MCF 10A (cell line): Measurements from ENCODE around the gene SERTAD4. TPM values are rescaled to one million over a fixed set of nuclear protein-coding genes. Genes with fewer than 3 reads are reported as not detected.
"Not testable (repeated sequence)": the region's sequence is repeated elsewhere in the genome, so short reads cannot be mapped to it uniquely, and the experiment has no call there.

Experiments
- BruUV-seq: library from RNA; stranded (reverse); fragments of 400-500 nt; replicated peaks from 2 replicates; lab custom pipeline; 2021; lab: Mats Ljungman, UMichigan
- CTCF ChIA-PET: fragments of 300-600 bp; sonication (Branson Sonifier 250); formaldehyde crosslinking; extraction: SDS; loops from one replicate; lab custom pipeline; 2021; ENCODE audit warnings: antibody characterized with exemption, inconsistent platforms; lab: Yijun Ruan, JAX
- POLR2A ChIA-PET: fragments of 300-600, 350-650 bp; sonication (Branson Sonifier 250); formaldehyde crosslinking; extraction: SDS; loops from one replicate; lab custom pipeline; 2020; ENCODE audit warnings: antibody characterized with exemption, inconsistent platforms; lab: Yijun Ruan, JAX
- DNase-seq: peaks from one replicate; pipeline ENCODE4 v3.0.0-alpha.2; 2018; ENCODE audit not compliant: unreplicated experiment
- H3K27ac Mint-ChIP-seq: one replicate; pipeline ENCODE4 v1.8.0; 2022; ENCODE audit warnings: mild to moderate bottlenecking, low read depth, mixed read lengths; ENCODE audit not compliant: unreplicated experiment
- H3K27me3 Mint-ChIP-seq: one replicate; pipeline ENCODE4 v1.8.0; 2022; ENCODE audit warnings: mixed read lengths; ENCODE audit not compliant: insufficient read depth, unreplicated experiment
- H3K36me3 Mint-ChIP-seq: one replicate; pipeline ENCODE4 v1.8.0; 2022; ENCODE audit warnings: mild to moderate bottlenecking, moderate library complexity, mixed read lengths; ENCODE audit not compliant: insufficient read depth, unreplicated experiment
- H3K4me1 Mint-ChIP-seq: one replicate; pipeline ENCODE4 v1.8.0; 2022; ENCODE audit warnings: mixed read lengths; ENCODE audit not compliant: insufficient read depth, unreplicated experiment
- H3K4me3 Mint-ChIP-seq: one replicate; pipeline ENCODE4 v1.8.0; 2022; ENCODE audit warnings: mild to moderate bottlenecking, moderate library complexity, mixed read lengths; ENCODE audit not compliant: unreplicated experiment
- H3K9me3 Mint-ChIP-seq: one replicate; pipeline ENCODE4 v1.8.0; 2022; ENCODE audit warnings: mixed read lengths; ENCODE audit not compliant: unreplicated experiment
- intact Hi-C: fragments of 100-400 bp; cut with micrococcal nuclease; formaldehyde crosslinking; loops from 2 replicates; pipeline ENCODE4 v1.14.1; 2022
- total RNA-seq: library from RNA; stranded (reverse); gene quantifications from 2 replicates; pipeline ENCODE4 v1.2.3, GENCODE V29; 2022
- TF ChIP-seq, protein P1 (sequence below): fragments of 200-600 bp; IDR thresholded peaks from one replicate; pipeline ENCODE4 v1.8.0; 2022; ENCODE audit warnings: antibody characterized with exemption, mild to moderate bottlenecking; ENCODE audit not compliant: unreplicated experiment

SERTAD4 gene
- total RNA-seq, 1 experiment from 2014 or later = 0.19 TPM

DNA sequence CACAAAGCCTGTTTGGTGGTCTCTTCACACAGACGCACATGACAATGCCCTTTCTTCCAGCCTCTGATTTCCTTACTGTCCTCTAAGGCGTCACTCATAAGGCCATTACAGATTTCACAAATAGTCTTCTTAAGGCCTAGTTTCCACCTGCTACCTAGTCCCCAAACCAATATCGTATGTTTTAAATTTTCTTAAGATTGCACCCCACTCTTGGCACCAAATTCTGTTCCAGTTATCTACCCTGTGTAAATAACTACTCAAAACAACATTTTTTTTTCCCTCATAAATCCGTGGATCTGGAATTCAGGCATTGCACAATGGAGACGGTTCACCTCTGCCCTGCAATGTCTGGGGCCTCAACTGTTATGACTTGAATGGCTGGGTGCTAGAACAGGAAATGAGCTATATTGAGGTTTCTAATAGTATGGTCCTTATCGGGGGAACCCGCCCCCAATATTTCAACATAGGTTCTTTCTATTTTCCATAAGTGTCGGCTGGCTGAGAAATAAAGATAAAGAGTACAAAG lies 36.9 kb upstream of the SERTAD4 start:
- TF ChIP-seq, protein P1, sequence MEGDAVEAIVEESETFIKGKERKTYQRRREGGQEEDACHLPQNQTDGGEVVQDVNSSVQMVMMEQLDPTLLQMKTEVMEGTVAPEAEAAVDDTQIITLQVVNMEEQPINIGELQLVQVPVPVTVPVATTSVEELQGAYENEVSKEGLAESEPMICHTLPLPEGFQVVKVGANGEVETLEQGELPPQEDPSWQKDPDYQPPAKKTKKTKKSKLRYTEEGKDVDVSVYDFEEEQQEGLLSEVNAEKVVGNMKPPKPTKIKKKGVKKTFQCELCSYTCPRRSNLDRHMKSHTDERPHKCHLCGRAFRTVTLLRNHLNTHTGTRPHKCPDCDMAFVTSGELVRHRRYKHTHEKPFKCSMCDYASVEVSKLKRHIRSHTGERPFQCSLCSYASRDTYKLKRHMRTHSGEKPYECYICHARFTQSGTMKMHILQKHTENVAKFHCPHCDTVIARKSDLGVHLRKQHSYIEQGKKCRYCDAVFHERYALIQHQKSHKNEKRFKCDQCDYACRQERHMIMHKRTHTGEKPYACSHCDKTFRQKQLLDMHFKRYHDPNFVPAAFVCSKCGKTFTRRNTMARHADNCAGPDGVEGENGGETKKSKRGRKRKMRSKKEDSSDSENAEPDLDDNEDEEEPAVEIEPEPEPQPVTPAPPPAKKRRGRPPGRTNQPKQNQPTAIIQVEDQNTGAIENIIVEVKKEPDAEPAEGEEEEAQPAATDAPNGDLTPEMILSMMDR = no peak
- no peak overlapping the region for H3K4me3 Mint-ChIP-seq
- H3K9me3 Mint-ChIP-seq = no peaks in the 10 kb centered on the region
- peaks cover 6% of the 10 kb centered on the region for H3K27me3 Mint-ChIP-seq
- no peak overlapping the region for H3K27ac Mint-ChIP-seq
- BruUV-seq = no TSS peak
- CTCF ChIA-PET = no interaction called here
- POLR2A ChIA-PET = no interaction called here
- intact Hi-C loops = no loop called here
- no peak for DNase-seq
- H3K4me1 Mint-ChIP-seq = no peaks in the 10 kb centered on the region
- H3K36me3 Mint-ChIP-seq = no peaks in the 10 kb centered on the region

DNA sequence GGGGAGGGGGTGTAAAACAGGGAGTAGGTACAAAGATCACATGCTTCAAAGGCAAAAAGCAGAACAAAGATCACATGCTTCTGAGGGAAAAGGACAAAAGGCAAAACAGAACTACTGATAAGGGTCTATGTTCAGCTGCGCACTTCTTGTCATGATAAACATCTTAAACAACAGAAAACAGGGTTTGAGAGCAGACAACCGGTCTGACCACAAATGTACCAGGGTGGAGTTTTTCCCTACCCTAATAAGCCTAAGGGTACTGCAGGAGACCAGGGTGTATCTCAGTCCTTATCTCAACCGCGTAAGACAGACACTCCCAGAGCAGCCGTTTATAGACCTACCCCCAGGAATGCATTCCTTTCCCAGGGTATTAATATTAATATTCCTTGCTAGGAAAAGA lies 36.3 kb upstream of the SERTAD4 start:
- H3K27ac Mint-ChIP-seq, POLR2A ChIA-PET, BruUV-seq, H3K4me1 Mint-ChIP-seq, H3K27me3 Mint-ChIP-seq, H3K9me3 Mint-ChIP-seq, DNase-seq, intact Hi-C loops, H3K4me3 Mint-ChIP-seq, H3K36me3 Mint-ChIP-seq: not testable (repeated sequence)
- CTCF ChIA-PET = interaction anchor here (1.3 kb wide), 2 partner anchors 15 to 114 kb away, joined by 5 to 6 read pairs; no protein-coding TSS in a partner anchor

DNA sequence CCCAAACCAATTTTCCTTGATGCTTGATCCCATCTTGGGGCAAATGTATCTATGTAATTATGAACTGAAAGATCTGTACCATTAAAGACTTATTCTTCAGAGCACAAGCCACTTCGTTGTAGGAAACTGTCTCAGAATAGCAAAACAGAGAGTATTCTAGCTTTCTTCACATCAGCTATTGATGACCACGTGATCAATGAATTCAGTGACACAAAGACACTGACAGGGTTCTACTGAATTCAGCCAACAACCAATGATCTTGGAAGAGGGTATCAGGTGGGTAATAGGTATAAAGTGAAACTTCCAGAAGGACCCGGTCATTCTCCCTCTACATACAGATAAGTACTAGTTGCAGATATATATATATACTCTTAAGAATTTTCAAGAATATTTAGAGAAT lies 33.8 kb upstream of the SERTAD4 start:
- CTCF ChIA-PET = interaction anchor here (0.7 to 5.2 kb wide), 9 partner anchors 10 to 201 kb away, joined by 3 to 41 read pairs (median 3); no protein-coding TSS in a partner anchor
- Mint-ChIP-seq H3K4me1 (peaks cover 6% of the 10 kb centered on the region), H3K9me3 (no peaks in the 10 kb centered on the region), H3K27ac (no peak overlapping the region), H3K36me3 (no peaks in the 10 kb centered on the region), H3K27me3 (peaks cover 6% of the 10 kb centered on the region), H3K4me3 (no peak overlapping the region)
- TF ChIP-seq, protein P1 = no peak
- no TSS peak for BruUV-seq
- intact Hi-C loops = no loop called here
- POLR2A ChIA-PET = no interaction called here
- DNase-seq = no peak

DNA sequence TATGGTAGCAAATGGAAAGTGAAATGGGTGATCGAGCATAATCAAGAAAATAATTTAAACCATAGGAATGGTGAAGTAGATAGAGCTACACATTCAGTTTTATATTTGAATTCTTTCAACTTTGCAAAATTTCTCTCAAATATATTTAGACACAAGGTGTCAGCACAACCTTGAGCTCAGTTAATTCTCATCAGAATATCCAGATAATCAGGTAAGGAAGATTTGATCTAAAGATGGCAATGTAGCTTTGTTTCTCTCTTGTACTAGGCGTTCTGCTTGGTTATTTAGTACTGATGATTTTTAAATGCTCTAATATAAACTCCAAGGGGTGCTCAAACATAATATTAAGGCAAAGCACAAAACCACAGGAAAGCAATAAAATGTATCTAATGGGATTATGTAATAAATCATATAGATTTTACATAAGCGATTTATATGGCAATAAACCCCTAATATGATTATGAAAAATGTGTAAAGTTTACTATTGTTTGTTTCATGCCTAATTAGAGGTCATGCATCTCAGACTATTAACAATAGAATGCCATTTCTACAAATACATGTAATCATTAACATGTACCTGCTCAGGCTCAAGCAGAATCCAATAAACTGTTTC lies 32.4 kb upstream of the SERTAD4 start:
- no peak overlapping the region for H3K4me3 Mint-ChIP-seq
- BruUV-seq = no TSS peak
- TF ChIP-seq, protein P1 = peak; percentile 26
- H3K27ac Mint-ChIP-seq = no peak overlapping the region
- peak; percentile 28 for DNase-seq
- H3K36me3 Mint-ChIP-seq = no peaks in the 10 kb centered on the region
- POLR2A ChIA-PET = interaction anchor here (0.6 to 0.9 kb wide), 3 partner anchors 111 to 206 kb away, joined by 3 read pairs; no protein-coding TSS in a partner anchor
- CTCF ChIA-PET = interaction anchor here (0.7 to 5.2 kb wide), 15 partner anchors 9 to 205 kb away, joined by 3 to 41 read pairs (median 4); partner anchors contain the start of gene SERTAD4
- intact Hi-C loops = loop anchor here (1.0 kb wide), 2 partner anchors 111 to 200 kb away; no protein-coding TSS in a partner anchor
- peaks cover 6% of the 10 kb centered on the region for H3K4me1 Mint-ChIP-seq
- H3K9me3 Mint-ChIP-seq = no peaks in the 10 kb centered on the region
- H3K27me3 Mint-ChIP-seq = peaks cover 6% of the 10 kb centered on the region
